WTC11 (cell line): Measurements from ENCODE around the gene ZNRF2. TPM values are rescaled to one million over a fixed set of nuclear protein-coding genes. Genes with fewer than 3 reads are reported as not detected.
A peak's percentile ranks its signal among the peaks of the same experiment; 100 is the strongest.

Experiments used
- ATAC-seq: fragments of 200-7000 bp; cut with Tn5 transposase; 2 replicates; pipeline ENCODE4 v1.10.0; 2021; ENCODE audit warnings: mild to moderate bottlenecking, moderate library complexity
- Bru-seq: library from RNA; stranded (reverse); fragments of 400-500 nt; gene quantifications from one replicate; lab custom pipeline; 2021; lab: Mats Ljungman, UMichigan
- CTCF ChIA-PET: fragments of 300-600 bp; sonication (Branson Sonifier 250); formaldehyde crosslinking; loops from one replicate; lab custom pipeline; 2021; ENCODE audit warnings: antibody characterized with exemption; lab: Charles Lee
- POLR2A ChIA-PET: fragments of 350-600 bp; sonication (Branson Sonifier 250); formaldehyde crosslinking; loops from one replicate; lab custom pipeline; 2021; ENCODE audit warnings: antibody characterized with exemption; lab: Charles Lee
- DNase-seq: peaks from one replicate; pipeline ENCODE4 v3.0.0; 2021; ENCODE audit warnings: low spot score
- H3K27ac Mint-ChIP-seq: 2 replicates; pipeline ENCODE4 v1.8.0; 2021; ENCODE audit warnings: mixed read lengths
- H3K27me3 Mint-ChIP-seq: 2 replicates; pipeline ENCODE4 v1.8.0; 2021; ENCODE audit warnings: low read depth, mild to moderate bottlenecking, moderate library complexity, mixed read lengths
- H3K36me3 Mint-ChIP-seq: 2 replicates; pipeline ENCODE4 v1.8.0; 2021; ENCODE audit warnings: mixed read lengths
- H3K4me1 Mint-ChIP-seq: 2 replicates; pipeline ENCODE4 v1.8.0; 2022; ENCODE audit warnings: mixed read lengths
- H3K4me3 Mint-ChIP-seq: 2 replicates; pipeline ENCODE4 v1.8.0; 2021; ENCODE audit warnings: mild to moderate bottlenecking, moderate library complexity, mixed read lengths
- H3K9me3 Mint-ChIP-seq: 2 replicates; pipeline ENCODE4 v1.8.0; 2021; ENCODE audit warnings: mixed read lengths
- FOXP1 ChIP-seq: sonication (generic); formaldehyde crosslinking; IDR thresholded peaks from 2 replicates; pipeline ENCODE4 v1.8.0; 2022; ENCODE audit warnings: missing genetic modification reagents, mild to moderate bottlenecking, moderate library complexity, borderline replicate concordance
- GABPB1 ChIP-seq: sonication (generic); formaldehyde crosslinking; IDR thresholded peaks from 2 replicates; pipeline ENCODE4 v1.8.1; 2023; ENCODE audit warnings: mild to moderate bottlenecking, missing genetic modification reagents
- GTF2I ChIP-seq: fragments of 250-450 bp; sonication (Bioruptor Pico); conservative IDR thresholded peaks from 2 replicates; pipeline ENCODE4 v1.4.0; 2021; ENCODE audit warnings: mild to moderate bottlenecking
- IRF2 ChIP-seq: sonication (generic); formaldehyde crosslinking; IDR thresholded peaks from 2 replicates; pipeline ENCODE4 v1.8.0; 2022; ENCODE audit warnings: low read depth, missing genetic modification reagents, borderline replicate concordance
- JUN ChIP-seq: sonication (generic); formaldehyde crosslinking; IDR thresholded peaks from 2 replicates; pipeline ENCODE4 v1.8.0; 2023; ENCODE audit warnings: mild to moderate bottlenecking, missing genetic modification reagents
- RORB ChIP-seq: fragments of 250-450 bp; sonication (Bioruptor Pico); IDR thresholded peaks from 2 replicates; pipeline ENCODE4 v1.9.0; 2021; ENCODE audit warnings: mild to moderate bottlenecking
- SMAD4 ChIP-seq: sonication (generic); formaldehyde crosslinking; IDR thresholded peaks from 2 replicates; pipeline ENCODE4 v1.8.0; 2022; ENCODE audit warnings: mild to moderate bottlenecking, missing genetic modification reagents
- SP1 ChIP-seq: sonication (generic); formaldehyde crosslinking; conservative IDR thresholded peaks from 2 replicates; pipeline ENCODE4 v1.8.1; 2022; ENCODE audit warnings: missing genetic modification reagents
- TCF7 ChIP-seq: sonication (generic); formaldehyde crosslinking; IDR thresholded peaks from 2 replicates; pipeline ENCODE4 v1.8.0; 2022; ENCODE audit warnings: mild to moderate bottlenecking, low read depth, missing genetic modification reagents, moderate library complexity
- TEAD1 ChIP-seq: sonication (generic); formaldehyde crosslinking; IDR thresholded peaks from 2 replicates; pipeline ENCODE4 v1.8.0; 2022; ENCODE audit warnings: mild to moderate bottlenecking, missing genetic modification reagents
- ZNF219 ChIP-seq: sonication (generic); formaldehyde crosslinking; IDR thresholded peaks from 2 replicates; pipeline ENCODE4 v1.8.0; 2023; ENCODE audit warnings: missing genetic modification reagents, mild to moderate bottlenecking, borderline replicate concordance
- ZNF263 ChIP-seq: sonication (generic); formaldehyde crosslinking; IDR thresholded peaks from 2 replicates; pipeline ENCODE4 v1.8.1; 2022; ENCODE audit warnings: low read depth, mild to moderate bottlenecking, moderate library complexity, missing genetic modification reagents
- ZNF423 ChIP-seq: fragments of 250-450 bp; sonication (Bioruptor Pico); IDR thresholded peaks from 2 replicates; pipeline ENCODE4 v2.1.2; 2022; ENCODE audit warnings: mild to moderate bottlenecking, moderate library complexity
- long read RNA-seq, 3 experiments: library from RNA in 1 of 3; library from capped mRNA in 1 of 3; library from polyadenylated mRNA in 1 of 3; unstranded in 2 of 3; stranded (forward) in 1 of 3; transcript quantifications; one replicate each; pipeline ENCODE4 v2.0.0, GENCODE V29; 2021
- total RNA-seq: library from RNA; stranded (reverse); gene quantifications from 3 replicates; pipeline ENCODE4 v1.2.3, GENCODE V29; 2021
- TF ChIP-seq, protein P1 (sequence below): sonication (generic); formaldehyde crosslinking; IDR thresholded peaks from 2 replicates; pipeline ENCODE4 v1.8.1; 2023; ENCODE audit warnings: mild to moderate bottlenecking, missing genetic modification reagents, moderate library complexity
- TF ChIP-seq, protein P2 (sequence below): sonication (generic); formaldehyde crosslinking; IDR thresholded peaks from 2 replicates; pipeline ENCODE4 v1.8.1; 2023; ENCODE audit warnings: mild to moderate bottlenecking, missing genetic modification reagents, borderline replicate concordance
- TF ChIP-seq, protein P3 (sequence below): fragments of 200-600 bp; IDR thresholded peaks from 2 replicates; pipeline ENCODE4 v1.8.0; 2022; ENCODE audit warnings: antibody characterized with exemption
- TF ChIP-seq, protein P4 (sequence below): sonication (generic); formaldehyde crosslinking; IDR thresholded peaks from 2 replicates; pipeline ENCODE4 v1.8.1; 2023; ENCODE audit warnings: mild to moderate bottlenecking, missing genetic modification reagents, moderate library complexity
- TF ChIP-seq, protein P5 (sequence below): fragments of 250-450 bp; sonication (Bioruptor Pico); IDR thresholded peaks from 2 replicates; pipeline ENCODE4 v1.9.0; 2021; ENCODE audit warnings: mild to moderate bottlenecking
- TF ChIP-seq, protein P6 (sequence below): fragments of 250-450 bp; sonication (Bioruptor Pico); IDR thresholded peaks from 2 replicates; pipeline ENCODE4 v1.9.0; 2021; ENCODE audit warnings: mild to moderate bottlenecking, borderline replicate concordance
- TF ChIP-seq, protein P7 (sequence below): fragments of 250-450 bp; sonication (Bioruptor Pico); IDR thresholded peaks from 2 replicates; pipeline ENCODE4 v1.9.0; 2021; ENCODE audit warnings: moderate library complexity, mild to moderate bottlenecking, inconsistent platforms, borderline replicate concordance

Gene ZNRF2
- total RNA-seq (16.8 to 18.2 TPM (median 17.8 TPM) in 3 replicates), Bru-seq, nascent RNA (percentile 73 among the genes with signal in this experiment)
- long read RNA-seq, experiment 1, transcript ZNRF2-201 (5 exons, 3,460 nt), result major isoform, 66 of 84 reads
- long read RNA-seq, experiment 1, partial matches to known transcripts, result 2 of 84 reads
- long read RNA-seq, experiment 1, other reads (novel, unspliced or antisense), result 16 of 84 reads
- long read RNA-seq, experiment 2, transcript ZNRF2-201 (5 exons, 3,460 nt), result major isoform, 25 of 39 reads
- long read RNA-seq, experiment 2, partial matches to known transcripts, result 11 of 39 reads
- long read RNA-seq, experiment 2, other reads (novel, unspliced or antisense), result 3 of 39 reads
- long read RNA-seq, experiment 3, partial matches to known transcripts, result 0 of 1 reads
- long read RNA-seq, experiment 3, other reads (novel, unspliced or antisense), result 1 of 1 reads

DNA sequence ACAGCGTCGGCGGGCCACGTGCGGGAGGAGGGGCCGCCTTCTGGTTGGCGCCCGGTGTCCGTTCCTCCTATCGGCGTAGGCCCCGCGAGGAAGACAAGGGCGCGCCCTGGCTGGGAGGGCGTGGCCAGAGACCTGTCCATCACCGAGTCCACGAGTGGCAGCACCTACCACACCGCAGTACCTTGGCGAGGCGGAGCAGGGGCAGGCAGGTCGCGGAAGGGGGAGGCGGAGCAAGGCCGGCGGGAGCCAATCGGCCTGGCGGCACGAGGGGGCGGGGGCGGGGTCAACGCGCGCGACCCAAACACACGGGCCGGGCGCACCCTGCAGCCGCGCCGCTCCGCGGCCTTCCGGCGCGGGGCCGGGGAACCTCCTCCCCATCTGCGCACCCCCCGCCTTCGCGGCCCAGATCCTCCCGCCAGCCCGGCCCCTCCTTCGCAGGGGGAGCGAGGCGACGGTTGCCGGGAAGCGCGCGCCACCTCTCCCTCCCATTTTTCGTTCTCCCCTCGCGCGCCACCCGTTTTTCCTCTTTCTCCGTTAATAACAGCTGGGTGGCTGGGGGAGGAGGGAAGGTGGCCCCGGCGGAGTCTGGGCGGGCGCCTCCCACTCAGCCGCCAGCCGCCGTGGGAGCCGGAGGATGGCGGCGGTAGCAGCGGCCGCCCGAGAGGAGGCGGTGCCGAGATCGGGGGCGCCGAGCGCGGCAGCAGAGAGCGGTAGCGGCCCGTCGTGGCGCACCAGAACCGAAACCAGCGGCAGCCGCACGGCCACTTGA, at the start of gene ZNRF2:
Gene ZNRF2, plus strand, starts transcription at position 300 of the 769 bp plus-strand sequence. CDS start 761 bp downstream, outside the sequence.
- DNase-seq (peak; percentile 99), ATAC-seq (peak; percentile 94)
- H3K27ac Mint-ChIP-seq, result peak within 1 kb of the TSS; percentile 98
- ChIA-PET CTCF (interaction anchor here (1.3 kb wide), 1 partner anchor 120 kb away, joined by 5 read pairs; no protein-coding TSS in a partner anchor), POLR2A (interaction anchor here (0.6 kb wide), 1 partner anchor 505 kb away, joined by 3 read pairs; no protein-coding TSS in a partner anchor)
- peak within 1 kb of the TSS; percentile 70 for H3K4me3 Mint-ChIP-seq
- no peaks in the 10 kb centered on the region; the same call in 1 of the 2 replicates for H3K36me3 Mint-ChIP-seq
- H3K9me3 Mint-ChIP-seq, result no peaks in the 10 kb centered on the region
- peaks cover 4% of the 10 kb centered on the region; the same call in 1 of the 2 replicates for H3K27me3 Mint-ChIP-seq
- H3K4me1 Mint-ChIP-seq, result peaks cover 50% of the 10 kb centered on the region
- TF ChIP-seq, protein P1, sequence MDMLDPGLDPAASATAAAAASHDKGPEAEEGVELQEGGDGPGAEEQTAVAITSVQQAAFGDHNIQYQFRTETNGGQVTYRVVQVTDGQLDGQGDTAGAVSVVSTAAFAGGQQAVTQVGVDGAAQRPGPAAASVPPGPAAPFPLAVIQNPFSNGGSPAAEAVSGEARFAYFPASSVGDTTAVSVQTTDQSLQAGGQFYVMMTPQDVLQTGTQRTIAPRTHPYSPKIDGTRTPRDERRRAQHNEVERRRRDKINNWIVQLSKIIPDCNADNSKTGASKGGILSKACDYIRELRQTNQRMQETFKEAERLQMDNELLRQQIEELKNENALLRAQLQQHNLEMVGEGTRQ (CRISPR knock-in tag), result peak; percentile 91
- TF ChIP-seq, protein P2, sequence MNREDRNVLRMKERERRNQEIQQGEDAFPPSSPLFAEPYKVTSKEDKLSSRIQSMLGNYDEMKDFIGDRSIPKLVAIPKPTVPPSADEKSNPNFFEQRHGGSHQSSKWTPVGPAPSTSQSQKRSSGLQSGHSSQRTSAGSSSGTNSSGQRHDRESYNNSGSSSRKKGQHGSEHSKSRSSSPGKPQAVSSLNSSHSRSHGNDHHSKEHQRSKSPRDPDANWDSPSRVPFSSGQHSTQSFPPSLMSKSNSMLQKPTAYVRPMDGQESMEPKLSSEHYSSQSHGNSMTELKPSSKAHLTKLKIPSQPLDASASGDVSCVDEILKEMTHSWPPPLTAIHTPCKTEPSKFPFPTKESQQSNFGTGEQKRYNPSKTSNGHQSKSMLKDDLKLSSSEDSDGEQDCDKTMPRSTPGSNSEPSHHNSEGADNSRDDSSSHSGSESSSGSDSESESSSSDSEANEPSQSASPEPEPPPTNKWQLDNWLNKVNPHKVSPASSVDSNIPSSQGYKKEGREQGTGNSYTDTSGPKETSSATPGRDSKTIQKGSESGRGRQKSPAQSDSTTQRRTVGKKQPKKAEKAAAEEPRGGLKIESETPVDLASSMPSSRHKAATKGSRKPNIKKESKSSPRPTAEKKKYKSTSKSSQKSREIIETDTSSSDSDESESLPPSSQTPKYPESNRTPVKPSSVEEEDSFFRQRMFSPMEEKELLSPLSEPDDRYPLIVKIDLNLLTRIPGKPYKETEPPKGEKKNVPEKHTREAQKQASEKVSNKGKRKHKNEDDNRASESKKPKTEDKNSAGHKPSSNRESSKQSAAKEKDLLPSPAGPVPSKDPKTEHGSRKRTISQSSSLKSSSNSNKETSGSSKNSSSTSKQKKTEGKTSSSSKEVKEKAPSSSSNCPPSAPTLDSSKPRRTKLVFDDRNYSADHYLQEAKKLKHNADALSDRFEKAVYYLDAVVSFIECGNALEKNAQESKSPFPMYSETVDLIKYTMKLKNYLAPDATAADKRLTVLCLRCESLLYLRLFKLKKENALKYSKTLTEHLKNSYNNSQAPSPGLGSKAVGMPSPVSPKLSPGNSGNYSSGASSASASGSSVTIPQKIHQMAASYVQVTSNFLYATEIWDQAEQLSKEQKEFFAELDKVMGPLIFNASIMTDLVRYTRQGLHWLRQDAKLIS (CRISPR knock-in tag), result no peak
- TF ChIP-seq ZNF219 (CRISPR knock-in tag), result no peak
- peak; percentile 19; the same call in 1 of the 2 replicates for TF ChIP-seq TEAD1 (CRISPR knock-in tag)
- TF ChIP-seq, protein P3, sequence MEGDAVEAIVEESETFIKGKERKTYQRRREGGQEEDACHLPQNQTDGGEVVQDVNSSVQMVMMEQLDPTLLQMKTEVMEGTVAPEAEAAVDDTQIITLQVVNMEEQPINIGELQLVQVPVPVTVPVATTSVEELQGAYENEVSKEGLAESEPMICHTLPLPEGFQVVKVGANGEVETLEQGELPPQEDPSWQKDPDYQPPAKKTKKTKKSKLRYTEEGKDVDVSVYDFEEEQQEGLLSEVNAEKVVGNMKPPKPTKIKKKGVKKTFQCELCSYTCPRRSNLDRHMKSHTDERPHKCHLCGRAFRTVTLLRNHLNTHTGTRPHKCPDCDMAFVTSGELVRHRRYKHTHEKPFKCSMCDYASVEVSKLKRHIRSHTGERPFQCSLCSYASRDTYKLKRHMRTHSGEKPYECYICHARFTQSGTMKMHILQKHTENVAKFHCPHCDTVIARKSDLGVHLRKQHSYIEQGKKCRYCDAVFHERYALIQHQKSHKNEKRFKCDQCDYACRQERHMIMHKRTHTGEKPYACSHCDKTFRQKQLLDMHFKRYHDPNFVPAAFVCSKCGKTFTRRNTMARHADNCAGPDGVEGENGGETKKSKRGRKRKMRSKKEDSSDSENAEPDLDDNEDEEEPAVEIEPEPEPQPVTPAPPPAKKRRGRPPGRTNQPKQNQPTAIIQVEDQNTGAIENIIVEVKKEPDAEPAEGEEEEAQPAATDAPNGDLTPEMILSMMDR, result no peak
- no peak for TF ChIP-seq ZNF423
- no peak for TF ChIP-seq GTF2I (CRISPR knock-in tag)
- TF ChIP-seq, protein P4, sequence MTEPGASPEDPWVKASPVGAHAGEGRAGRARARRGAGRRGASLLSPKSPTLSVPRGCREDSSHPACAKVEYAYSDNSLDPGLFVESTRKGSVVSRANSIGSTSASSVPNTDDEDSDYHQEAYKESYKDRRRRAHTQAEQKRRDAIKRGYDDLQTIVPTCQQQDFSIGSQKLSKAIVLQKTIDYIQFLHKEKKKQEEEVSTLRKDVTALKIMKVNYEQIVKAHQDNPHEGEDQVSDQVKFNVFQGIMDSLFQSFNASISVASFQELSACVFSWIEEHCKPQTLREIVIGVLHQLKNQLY (CRISPR knock-in tag), result no peak
- TF ChIP-seq GABPB1 (CRISPR knock-in tag), result peak; percentile 52
- no peak for TF ChIP-seq IRF2 (CRISPR knock-in tag)
- TF ChIP-seq, protein P5, sequence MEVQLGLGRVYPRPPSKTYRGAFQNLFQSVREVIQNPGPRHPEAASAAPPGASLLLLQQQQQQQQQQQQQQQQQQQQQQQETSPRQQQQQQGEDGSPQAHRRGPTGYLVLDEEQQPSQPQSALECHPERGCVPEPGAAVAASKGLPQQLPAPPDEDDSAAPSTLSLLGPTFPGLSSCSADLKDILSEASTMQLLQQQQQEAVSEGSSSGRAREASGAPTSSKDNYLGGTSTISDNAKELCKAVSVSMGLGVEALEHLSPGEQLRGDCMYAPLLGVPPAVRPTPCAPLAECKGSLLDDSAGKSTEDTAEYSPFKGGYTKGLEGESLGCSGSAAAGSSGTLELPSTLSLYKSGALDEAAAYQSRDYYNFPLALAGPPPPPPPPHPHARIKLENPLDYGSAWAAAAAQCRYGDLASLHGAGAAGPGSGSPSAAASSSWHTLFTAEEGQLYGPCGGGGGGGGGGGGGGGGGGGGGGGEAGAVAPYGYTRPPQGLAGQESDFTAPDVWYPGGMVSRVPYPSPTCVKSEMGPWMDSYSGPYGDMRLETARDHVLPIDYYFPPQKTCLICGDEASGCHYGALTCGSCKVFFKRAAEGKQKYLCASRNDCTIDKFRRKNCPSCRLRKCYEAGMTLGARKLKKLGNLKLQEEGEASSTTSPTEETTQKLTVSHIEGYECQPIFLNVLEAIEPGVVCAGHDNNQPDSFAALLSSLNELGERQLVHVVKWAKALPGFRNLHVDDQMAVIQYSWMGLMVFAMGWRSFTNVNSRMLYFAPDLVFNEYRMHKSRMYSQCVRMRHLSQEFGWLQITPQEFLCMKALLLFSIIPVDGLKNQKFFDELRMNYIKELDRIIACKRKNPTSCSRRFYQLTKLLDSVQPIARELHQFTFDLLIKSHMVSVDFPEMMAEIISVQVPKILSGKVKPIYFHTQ (CRISPR knock-in tag), result no peak
- TF ChIP-seq RORB (CRISPR knock-in tag), result no peak
- TF ChIP-seq FOXP1, result peak; percentile 72
- TF ChIP-seq SMAD4 (CRISPR knock-in tag), result no peak
- no peak for TF ChIP-seq JUN (CRISPR knock-in tag)
- no peak for TF ChIP-seq ZNF263 (CRISPR knock-in tag)
- TF ChIP-seq SP1 (CRISPR knock-in tag), result peak; percentile 93
- TF ChIP-seq, protein P6, sequence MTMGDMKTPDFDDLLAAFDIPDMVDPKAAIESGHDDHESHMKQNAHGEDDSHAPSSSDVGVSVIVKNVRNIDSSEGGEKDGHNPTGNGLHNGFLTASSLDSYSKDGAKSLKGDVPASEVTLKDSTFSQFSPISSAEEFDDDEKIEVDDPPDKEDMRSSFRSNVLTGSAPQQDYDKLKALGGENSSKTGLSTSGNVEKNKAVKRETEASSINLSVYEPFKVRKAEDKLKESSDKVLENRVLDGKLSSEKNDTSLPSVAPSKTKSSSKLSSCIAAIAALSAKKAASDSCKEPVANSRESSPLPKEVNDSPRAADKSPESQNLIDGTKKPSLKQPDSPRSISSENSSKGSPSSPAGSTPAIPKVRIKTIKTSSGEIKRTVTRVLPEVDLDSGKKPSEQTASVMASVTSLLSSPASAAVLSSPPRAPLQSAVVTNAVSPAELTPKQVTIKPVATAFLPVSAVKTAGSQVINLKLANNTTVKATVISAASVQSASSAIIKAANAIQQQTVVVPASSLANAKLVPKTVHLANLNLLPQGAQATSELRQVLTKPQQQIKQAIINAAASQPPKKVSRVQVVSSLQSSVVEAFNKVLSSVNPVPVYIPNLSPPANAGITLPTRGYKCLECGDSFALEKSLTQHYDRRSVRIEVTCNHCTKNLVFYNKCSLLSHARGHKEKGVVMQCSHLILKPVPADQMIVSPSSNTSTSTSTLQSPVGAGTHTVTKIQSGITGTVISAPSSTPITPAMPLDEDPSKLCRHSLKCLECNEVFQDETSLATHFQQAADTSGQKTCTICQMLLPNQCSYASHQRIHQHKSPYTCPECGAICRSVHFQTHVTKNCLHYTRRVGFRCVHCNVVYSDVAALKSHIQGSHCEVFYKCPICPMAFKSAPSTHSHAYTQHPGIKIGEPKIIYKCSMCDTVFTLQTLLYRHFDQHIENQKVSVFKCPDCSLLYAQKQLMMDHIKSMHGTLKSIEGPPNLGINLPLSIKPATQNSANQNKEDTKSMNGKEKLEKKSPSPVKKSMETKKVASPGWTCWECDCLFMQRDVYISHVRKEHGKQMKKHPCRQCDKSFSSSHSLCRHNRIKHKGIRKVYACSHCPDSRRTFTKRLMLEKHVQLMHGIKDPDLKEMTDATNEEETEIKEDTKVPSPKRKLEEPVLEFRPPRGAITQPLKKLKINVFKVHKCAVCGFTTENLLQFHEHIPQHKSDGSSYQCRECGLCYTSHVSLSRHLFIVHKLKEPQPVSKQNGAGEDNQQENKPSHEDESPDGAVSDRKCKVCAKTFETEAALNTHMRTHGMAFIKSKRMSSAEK, result no peak
- no peak for TF ChIP-seq TCF7 (CRISPR knock-in tag)
- TF ChIP-seq, protein P7, sequence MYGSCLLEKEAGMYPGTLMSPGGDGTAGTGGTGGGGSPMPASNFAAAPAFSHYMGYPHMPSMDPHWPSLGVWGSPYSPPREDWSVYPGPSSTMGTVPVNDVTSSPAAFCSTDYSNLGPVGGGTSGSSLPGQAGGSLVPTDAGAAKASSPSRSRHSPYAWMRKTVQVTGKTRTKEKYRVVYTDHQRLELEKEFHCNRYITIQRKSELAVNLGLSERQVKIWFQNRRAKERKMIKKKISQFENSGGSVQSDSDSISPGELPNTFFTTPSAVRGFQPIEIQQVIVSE (CRISPR knock-in tag), result no peak
